HG03060 (cell line): Measurements from ENCODE around the gene FLAD1.

Source experiments
- ATAC-seq: cut with Tn5 transposase; IDR thresholded peaks from one replicate; pipeline ENCODE4 v1.9.1; 2021; ENCODE audit warnings: low read depth, moderate number of reproducible peaks; ENCODE audit not compliant: unreplicated experiment

FLAD1 gene

GRCh38 chr1:155034318-155035208, 51.4 kb downstream of the FLAD1 start:
- ATAC-seq = no peak

DNA sequence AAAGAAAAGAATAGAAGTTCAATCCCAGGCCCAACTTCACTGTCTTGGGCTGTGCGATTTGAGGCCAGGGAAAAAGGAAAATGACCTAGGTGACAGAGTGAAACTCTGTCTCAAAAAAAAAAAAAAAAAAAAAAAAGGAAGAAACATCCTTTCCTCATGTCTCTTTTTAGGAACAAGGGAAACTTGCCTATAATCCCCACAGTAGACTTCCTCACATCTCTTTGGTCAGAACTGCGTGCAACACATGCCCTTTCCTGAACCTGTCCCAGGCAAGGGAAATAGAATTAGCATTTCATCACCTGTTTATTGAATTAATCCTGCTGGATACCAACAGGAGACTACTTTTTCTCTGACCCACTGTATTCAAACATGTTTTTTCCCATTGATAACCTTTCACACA, 52.8 kb downstream of the FLAD1 start:
- no peak for ATAC-seq

- ATAC-seq = no peak
These were observed 53.9 kb downstream of the FLAD1 start for GRCh38 chr1:155037043-155037442.

- ATAC-seq = no peak
These were observed 54.8 kb downstream of the FLAD1 start for GRCh38 chr1:155037851-155038441.

- ATAC-seq = no peak
These were observed 55.6 kb downstream of the FLAD1 start for GRCh38 chr1:155038602-155039307.

GRCh38 chr1:155039308-155039669, 56.1 kb downstream of the FLAD1 start:
- ATAC-seq = no peak

- ATAC-seq = no peak
These were observed 57.4 kb downstream of the FLAD1 start for GRCh38 chr1:155040358-155041093.
